Fibroblast of skin of back (primary cell): ENCODE data around the gene CD164.
A peak's percentile ranks its signal among the peaks of the same experiment; 100 is the strongest.
"Not testable (repeated sequence)": the region's sequence is repeated elsewhere in the genome, so short reads cannot be mapped to it uniquely, and the experiment has no call there.

Experiments used
- DNase-seq: peaks from one replicate; pipeline ENCODE4 v3.0.0-alpha.2; 2013

Gene CD164

DNA sequence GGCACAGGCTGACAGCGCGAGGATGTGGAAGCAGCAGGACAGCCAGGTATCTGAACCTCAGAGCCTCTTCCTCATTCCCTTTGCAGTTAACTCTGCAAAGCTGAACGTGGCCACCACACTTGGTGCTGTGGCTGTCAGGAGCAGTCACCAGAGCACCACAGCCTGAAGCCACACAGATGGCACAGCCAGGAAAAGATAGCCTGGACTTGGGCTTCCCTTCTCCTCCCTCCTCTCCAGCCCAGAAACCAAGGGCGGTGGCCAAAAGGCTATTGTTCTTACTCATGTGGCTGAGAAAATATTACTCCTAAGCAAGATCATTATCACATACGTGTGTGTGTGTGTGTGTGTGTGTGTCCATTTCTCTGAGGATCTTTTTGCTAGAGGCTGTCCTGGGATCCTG lies 39.8 kb downstream of the CD164 start:
- DNase-seq = peak; percentile 2

DNA sequence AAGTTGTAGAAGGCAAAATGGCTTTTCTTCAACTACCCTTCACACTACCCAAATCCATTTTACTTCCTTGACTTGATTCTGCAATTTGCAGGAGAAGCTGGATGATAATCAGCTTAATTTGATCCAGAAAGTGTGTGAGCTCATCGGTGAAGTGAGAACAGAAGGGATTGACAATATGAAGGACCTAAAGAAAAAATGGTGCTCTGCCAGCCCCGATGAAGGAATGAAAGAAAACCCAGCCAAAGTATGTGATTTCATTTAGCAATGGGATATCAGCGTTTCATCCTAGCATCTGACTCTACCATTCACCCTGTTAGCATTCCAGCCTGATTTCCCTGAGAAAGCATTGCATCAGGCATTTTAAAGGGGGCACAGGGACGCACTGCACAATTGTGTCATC lies 41.5 kb downstream of the CD164 start:
- no peak for DNase-seq

DNA sequence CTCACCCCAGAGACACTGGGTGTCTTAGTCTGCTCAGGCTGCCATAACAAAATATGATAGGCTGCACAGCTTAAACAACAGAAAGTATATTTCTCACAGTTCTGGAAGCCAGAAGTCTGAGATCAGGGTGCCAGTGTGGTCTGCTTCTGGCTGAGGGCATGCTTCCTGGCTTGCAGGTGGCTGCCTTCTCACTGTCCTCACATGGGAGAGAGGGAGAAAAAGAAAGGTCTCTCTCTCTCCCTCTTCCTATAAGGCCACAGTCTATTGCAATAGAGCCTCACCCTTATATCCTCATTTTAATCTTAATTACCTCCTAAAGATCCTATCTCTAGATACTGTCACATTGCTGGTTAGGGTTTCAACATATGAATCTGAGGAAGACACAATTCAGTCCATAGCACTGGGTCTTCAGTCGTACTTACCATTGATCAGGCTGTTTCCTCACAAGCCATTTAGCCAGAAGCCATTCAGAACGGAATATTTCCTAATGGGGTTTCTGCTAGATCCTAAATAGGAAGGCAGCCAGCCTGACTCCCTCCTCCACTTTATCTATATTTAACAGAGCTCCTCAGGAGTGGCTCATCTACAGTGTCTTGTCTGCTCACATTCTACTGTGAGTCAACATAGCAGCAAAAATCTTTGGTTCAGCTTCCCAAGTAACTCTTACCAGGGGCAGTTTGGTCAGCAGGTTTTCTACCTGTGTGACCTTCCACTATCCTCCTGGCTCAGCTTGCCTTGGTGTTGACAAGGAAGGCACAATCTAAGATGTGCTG lies 42.2 kb downstream of the CD164 start:
- no peak for DNase-seq

DNA sequence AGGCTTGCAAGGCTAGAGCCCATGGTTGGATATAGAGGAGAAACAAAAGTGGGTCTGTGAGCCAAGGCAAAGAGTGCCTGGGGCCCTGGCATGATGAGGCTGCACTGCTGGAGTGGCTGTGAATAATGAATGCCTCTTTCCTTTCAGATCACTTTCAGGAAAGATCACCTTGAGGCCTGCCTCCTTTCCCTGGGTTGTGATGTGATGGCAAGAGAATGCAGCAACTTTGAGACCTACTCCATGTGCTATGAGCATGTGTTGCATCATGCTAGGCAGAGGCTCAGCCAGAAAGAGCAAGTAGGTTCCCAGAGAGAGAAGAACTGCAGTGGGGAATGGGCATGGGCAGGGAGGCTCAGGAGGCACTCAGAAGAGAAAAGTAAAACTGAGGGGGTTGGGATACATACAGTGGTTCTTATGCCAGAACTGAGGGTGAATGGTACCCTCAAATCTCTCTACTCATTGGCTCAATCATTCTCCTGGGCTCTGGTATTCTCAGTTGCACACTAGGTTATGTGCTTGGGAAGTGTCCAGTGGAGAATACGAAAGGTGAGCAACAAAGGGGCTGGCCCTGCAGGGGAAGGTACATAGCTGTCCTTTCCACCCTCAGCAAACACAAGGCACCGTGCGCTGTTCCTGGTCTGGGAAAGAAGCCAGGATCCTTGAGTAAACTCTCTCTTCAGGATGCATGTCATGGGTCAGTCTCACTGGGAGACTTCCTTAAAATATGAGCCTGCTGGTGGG lies 45.9 kb downstream of the CD164 start:
- peak; percentile 42 for DNase-seq

DNA sequence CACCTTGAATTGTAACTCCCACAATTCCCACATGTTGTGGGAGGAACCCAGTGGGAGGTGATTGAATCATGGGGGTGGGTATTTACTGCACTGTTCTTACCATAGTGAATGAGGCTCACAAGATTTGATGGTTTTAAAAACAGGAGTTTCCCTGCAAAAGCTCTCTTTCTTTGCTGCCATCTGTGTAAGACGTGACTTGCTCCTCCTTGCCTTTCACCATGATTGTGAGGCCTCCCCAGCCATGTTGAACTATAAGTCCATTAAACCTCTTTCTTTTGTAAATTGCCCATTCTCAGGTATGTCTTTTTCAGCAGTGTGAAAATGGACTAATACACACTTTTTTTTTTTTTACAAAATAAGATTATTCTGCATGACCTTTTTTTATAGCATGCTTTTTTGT lies 48.4 kb downstream of the CD164 start:
- DNase-seq = not testable (repeated sequence)

DNA sequence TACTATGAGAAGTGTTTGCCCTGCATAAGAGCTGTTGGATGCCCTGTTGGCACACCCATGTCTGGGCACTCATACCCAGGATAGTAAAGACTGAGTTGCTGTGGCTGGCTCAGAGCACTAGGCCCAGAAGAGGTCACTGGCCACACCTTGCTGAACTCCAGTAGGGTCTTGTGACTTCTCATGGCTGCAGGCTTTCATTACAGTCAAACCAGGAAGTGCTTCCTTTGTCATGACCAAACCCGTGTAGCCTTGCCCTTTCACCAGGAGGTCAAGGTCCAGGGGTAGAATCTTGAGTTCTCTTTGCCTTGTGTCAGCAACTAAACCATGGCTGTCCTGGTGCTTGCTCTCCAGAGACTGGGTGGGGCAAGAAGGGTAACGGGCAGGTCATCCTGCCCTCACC lies 49.5 kb downstream of the CD164 start:
- no peak for DNase-seq

DNA sequence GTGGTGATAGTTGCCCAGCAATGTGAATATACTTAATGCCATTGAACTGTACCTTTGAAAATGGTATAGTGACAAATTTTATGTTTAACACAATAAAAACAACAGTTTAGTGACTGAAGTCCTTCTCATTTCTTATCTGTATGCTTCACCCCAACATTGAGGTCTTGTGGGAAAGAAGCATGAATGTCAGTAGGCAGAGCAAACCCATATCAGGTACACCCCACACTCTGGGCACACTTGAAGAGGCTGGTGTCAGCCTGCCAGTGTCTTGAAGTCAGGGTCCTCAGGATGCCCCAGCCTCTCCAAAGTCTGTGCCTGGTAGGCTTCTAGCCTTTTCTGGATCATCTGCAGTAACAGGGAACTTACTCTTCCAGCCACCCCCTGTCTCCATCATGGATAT lies 51.2 kb downstream of the CD164 start:
- DNase-seq = no peak

DNA sequence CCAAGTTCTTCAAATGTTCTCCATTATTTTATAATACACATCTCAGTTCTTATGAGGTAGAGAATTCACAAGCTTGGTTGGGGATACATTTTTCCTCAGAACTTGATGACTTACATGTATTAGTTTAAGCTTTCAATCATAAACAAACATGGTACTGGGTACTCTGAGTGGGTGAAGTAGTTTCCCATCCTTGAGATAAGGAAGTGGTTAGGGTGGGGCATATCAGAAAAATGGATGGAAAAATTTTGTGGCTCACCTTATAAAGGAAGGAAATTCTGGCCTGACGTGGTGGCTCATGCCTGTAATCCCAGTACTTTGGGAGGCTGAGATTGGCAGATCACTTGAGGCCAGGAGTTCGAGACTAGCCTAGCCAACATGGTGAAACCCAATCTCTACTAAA lies 52.0 kb downstream of the CD164 start:
- no peak for DNase-seq

DNA sequence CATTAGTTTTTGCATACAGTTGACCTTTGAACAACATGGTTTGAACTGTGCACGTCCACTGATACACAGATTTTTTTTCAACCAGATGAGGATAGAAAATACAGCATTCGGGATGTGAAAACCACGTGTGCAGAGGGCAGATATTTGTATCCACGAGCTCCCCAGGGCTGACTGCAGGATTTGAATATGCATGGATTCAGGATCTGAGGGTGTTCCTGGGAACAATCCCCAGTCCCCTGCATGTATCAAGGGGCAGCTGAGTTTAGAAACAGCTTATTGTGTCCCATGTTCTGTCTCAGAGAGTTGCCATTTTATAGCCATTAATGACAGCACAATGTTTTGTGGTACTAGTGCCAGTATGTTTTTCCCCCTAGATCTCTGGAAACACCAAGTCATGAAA lies 53.6 kb downstream of the CD164 start:
- no peak for DNase-seq

DNA sequence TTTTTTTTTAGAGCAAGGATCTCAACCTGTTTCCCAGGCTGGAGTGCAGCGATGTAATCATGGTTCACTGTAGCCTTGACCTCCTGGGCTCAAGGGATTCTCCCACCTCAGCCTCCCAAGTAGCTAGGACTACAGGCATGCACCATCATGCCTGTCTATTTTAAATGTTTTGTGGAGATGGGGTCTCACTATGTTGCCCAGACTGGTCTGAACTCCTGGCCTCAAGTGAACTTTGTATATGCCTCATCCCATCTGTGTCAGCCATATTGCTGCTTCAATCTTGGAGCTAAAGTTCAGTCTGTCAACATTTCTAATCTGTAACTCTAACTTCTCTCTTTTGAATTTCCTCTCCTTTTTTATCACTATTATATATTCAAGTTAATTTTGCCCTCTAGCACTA lies 54.3 kb downstream of the CD164 start:
- DNase-seq = no peak

DNA sequence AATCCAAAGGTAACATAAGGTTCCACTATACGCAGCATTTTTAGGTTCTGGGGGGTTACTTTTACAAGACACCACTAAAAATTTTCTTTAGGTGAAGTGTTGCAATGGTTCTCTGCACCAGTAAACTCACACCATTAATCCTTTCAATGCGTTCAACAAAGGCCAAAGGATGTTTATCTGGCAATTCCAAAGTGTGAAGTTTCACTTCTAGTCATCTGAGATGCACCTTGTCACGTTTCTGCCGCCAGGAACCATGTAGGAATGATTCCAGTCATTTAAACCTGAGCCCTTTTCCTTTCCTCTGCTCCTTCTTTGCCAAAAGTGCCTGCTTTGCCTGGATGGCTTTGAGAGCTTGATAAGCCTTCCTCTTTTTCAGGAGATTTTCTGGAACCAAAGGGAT lies 54.8 kb downstream of the CD164 start:
- DNase-seq = no peak

DNA sequence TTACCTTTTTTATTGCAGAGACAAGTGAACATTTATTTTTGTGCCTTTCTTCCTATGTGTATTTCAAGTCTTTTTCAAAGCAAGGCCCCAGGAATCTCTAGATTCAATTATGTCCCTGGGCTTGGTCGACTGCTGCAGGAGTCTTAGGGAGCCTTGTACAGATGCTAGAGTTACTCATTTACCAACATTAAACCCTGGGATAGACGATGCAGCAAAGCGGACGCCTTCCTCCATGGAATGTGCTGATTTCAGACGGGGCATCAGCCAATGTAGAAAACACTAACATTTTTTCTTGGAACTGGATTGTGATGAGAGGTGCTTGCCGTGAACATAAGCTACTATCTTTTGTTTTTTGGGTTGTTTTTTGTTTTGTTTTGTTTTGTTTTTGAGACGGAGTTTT lies 55.9 kb downstream of the CD164 start:
- no peak for DNase-seq

DNA sequence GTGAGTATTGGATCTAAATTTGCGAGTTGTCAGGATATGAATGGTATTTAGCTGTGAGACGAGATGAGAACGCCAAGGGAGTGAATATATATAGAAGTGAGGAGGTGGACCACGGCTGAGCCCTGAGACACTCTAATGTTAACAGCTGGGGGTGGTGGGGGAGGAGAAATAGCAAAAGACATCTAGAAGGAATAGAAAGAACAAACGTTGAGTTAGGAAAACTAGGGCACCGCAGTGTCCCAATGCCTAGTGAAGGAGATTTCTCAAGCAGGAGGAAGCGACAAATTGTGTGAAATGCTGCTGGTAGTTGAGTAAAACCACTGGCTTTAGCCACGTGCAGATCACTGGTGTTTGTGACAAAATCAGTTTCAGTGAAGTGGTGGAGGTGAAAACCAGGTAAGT lies 56.9 kb downstream of the CD164 start:
- no peak for DNase-seq

DNA sequence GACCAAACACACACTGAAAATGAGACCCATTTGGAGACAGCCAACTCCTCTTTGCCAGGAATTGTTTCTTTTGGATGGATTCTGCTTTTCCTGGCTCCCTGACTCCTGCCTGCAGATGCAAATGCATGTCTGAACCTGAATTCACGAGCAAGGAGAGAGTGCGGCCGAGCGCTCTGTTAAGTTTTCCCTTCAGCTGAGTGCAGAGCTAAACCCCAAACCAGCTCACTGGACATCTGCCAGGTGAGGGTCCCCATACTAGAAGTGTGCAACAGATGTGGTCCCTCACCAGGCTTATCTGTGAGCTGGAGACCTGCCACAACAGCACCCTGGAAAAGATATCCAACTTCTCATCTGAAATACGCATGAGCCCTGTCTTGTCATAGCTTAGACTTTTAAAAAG lies 59.0 kb downstream of the CD164 start:
- DNase-seq = no peak

DNA sequence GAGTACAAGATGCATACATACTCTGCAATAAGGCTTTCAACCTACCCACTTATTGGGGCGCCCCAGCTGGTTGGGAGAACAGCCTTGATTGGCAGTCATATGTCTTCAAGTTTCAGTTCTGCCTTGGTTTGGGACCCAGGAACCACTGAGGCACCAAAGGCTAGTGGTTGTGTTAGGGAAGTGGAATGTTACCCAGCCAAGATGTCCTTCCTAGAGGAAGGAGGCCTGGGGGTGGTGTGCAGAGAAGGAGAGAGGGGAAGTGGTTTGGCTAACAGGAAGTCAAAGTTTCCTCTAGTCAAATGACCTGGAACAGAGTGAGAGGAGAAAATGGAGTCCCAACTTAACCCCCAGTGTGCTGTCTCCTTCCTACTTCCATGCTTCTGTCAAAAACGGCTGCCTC lies 59.4 kb downstream of the CD164 start:
- DNase-seq = no peak

DNA sequence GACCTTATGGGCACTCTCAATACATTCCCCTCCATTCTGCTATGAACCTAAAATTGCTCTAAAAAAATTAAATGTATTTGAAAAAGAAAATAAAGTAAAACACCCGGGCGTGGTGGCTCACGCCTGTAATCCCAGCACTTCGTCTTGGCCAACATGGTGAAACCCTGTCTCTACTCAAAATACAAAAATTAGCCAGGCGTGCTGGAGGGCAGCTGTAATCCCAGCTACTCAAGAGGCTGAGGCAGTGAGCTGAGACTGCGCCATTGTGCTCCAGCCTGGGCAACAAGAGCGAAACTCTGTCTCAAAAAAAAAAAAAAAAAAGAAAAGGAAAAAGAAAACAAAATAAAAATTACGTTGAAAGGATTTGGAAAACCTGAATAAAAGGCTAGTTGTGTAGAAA lies 60.5 kb downstream of the CD164 start:
- DNase-seq = no peak

DNA sequence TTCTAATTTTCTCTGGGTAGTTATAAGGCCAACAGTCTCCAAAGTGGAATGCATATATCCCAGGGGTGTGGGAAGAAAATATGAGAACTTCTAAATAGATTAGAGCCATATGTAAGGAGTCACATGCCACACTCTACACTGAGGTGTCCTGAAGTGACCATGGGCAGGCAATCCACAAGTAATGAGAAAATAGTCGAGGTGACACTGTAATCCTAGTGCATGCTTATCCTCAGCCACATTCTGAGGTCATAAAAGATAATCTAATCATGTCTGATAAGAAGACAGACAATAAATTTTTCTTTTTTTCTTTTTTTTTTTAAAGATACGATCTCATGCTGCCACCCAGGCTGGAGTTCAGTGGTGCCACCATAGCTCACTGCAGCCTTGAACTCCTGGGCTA lies 62.2 kb downstream of the CD164 start:
- no peak for DNase-seq

DNA sequence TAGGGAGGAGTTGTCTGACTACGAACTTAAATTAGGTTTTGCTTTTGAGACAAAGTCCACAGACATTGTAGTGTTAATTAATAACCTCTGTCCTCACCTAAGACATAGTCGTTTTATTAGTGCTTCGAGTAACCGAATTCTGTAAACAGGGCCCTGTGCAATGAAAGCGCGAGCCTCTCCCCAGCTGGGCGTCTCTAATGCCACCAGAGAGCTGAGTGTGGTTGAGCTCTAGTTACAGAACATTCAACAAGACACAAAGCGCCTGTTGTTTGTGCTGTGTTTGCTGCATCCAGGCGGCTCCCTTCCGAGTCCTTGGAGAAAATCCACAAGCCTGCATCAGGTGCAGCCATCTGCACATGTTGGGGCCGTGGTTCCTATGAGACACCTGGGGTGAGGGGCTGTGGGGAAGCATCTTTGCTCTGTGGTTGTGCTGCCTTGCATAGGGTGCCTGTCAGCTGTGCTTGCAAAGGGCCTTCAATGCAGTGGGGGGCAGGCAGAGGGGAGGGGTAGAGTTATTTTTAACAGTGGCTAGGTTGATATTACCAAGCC lies 63.9 kb downstream of the CD164 start:
- no peak for DNase-seq

DNA sequence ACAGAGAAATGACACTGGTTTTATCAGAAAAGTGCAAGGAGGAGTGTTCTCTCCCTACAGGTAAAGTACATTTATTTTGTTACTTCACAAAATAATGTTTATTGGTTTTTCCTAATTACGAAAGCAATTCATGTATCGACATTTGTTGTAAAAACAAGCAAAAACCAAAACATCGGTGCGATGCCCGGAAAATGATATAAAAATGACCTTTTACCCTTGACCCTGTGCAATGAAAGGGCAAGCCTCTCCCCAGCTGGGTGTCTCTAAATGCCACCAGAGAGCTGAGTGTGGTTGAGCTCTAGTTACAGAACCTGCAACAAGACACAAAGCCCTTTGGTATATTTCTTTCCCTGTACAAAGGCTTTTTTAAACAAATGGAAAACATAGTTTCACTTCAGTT lies 65.4 kb downstream of the CD164 start:
- DNase-seq = no peak
